Neural cell (in vitro differentiated cells): ENCODE measurements around the gene SLC6A7.

Source experiments
- CTCF ChIP-seq: fragments of 450-650 bp; IDR thresholded peaks from 2 replicates; pipeline ENCODE4 v1.5.1; 2014; ENCODE audit warnings: antibody characterized with exemption, mild to moderate bottlenecking, moderate library complexity; ENCODE audit not compliant: poor library complexity, severe bottlenecking
- EP300 ChIP-seq: fragments of 450-650 bp; conservative IDR thresholded peaks from 2 replicates; pipeline ENCODE4 v1.6.1; 2014; ENCODE audit warnings: antibody characterized with exemption, mild to moderate bottlenecking, moderate library complexity; ENCODE audit not compliant: poor library complexity, severe bottlenecking
- POLR2AphosphoS5 ChIP-seq: IDR thresholded peaks from 2 replicates; pipeline ENCODE4 v1.6.1; 2012

GRCh38 chr5:150190987-150191386, 1.1 kb downstream of the SLC6A7 start:
- no peak for TF ChIP-seq CTCF
- TF ChIP-seq POLR2AphosphoS5: no peak
- no peak for TF ChIP-seq EP300
